C4-2B (cell line): ENCODE measurements around the gene ADAP2.
"Not testable (repeated sequence)": the region's sequence is repeated elsewhere in the genome, so short reads cannot be mapped to it uniquely, and the experiment has no call there.

Source experiments
- H3K27ac ChIP-seq: fragments of 450-650 bp; 2 replicates; pipeline ENCODE4 v1.5.1; 2017
- ZFX ChIP-seq: fragments of 450-650 bp; IDR thresholded peaks from 2 replicates; pipeline ENCODE4 v1.6.1; 2017
- TF ChIP-seq, protein P1 (sequence below): fragments of 450-650 bp; conservative IDR thresholded peaks from 2 replicates; pipeline ENCODE4 v1.5.1; 2017; ENCODE audit warnings: mild to moderate bottlenecking

Gene ADAP2

DNA sequence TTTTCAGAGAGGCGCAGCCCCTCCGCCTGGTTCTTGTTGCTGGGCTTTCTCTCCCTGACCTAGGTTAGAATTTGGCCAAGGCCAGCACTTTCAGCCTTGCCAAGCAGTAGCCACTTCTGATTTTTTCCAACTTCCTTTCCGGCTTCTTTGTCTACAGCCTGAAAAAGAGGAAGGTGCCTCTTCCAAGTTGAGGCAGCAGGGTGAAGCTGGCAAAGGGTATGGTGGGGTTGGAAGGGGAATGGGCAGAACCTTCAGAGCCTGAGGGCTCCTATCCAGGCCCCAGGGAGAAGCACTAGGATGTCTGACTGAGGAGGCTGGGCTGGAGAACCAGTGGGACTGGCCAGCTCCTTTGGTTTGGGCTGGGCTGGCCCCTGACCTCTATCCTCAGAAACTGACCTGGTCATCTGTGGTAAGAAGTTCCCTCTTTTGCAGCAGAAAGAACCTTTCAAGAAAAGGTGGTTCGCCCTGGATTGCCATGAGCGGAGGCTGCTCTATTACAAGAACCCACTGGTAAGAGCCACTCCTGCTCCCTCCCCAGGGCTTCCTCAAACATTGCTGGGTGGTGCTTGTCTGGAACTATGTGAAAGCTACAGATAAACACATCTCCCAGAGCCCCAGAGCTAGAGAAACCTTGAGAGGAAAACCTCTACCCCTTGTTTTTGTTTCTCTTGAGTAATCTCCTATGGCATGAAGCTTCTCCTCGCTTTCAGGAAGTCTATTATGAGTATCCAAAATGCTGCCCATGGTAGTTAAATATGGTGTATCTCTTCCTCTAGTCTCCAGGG is 32.5 kb downstream of the ADAP2 start:
- H3K27ac ChIP-seq: no peak overlapping the region
- TF ChIP-seq, protein P1, sequence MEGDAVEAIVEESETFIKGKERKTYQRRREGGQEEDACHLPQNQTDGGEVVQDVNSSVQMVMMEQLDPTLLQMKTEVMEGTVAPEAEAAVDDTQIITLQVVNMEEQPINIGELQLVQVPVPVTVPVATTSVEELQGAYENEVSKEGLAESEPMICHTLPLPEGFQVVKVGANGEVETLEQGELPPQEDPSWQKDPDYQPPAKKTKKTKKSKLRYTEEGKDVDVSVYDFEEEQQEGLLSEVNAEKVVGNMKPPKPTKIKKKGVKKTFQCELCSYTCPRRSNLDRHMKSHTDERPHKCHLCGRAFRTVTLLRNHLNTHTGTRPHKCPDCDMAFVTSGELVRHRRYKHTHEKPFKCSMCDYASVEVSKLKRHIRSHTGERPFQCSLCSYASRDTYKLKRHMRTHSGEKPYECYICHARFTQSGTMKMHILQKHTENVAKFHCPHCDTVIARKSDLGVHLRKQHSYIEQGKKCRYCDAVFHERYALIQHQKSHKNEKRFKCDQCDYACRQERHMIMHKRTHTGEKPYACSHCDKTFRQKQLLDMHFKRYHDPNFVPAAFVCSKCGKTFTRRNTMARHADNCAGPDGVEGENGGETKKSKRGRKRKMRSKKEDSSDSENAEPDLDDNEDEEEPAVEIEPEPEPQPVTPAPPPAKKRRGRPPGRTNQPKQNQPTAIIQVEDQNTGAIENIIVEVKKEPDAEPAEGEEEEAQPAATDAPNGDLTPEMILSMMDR: no peak
- no peak for TF ChIP-seq ZFX

DNA sequence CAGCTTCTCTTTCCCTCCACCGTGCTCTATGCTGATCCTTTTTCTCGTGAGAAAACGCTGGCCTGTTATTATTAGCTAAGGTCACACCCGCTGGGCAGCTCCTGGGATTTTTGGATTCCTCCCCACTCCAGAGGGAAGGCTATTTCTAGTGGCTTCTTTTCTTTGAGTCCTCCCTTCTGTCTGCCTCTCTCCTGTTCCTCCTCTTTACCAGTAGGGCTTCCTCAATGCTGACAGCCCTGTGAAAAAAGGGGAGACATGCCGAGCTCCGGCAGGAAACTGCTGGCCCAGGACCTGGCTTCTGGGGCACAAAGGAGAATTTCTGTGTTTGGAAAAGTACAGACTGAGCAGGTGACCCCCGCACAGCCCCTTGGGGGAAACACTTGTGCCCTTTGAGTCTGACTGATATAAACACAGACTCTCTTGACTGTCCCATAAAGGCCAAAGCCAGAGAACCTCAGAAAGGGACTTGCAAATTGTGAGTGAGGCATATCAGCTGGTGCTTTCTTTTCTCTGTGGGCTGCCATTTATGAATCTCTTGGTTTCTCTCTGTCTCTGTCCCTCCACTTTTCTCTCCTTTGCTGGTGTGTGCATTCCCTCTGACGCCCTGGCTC is 35.1 kb downstream of the ADAP2 start:
- TF ChIP-seq ZFX: no peak
- TF ChIP-seq, protein P1: no peak
- H3K27ac ChIP-seq: no peak overlapping the region

DNA sequence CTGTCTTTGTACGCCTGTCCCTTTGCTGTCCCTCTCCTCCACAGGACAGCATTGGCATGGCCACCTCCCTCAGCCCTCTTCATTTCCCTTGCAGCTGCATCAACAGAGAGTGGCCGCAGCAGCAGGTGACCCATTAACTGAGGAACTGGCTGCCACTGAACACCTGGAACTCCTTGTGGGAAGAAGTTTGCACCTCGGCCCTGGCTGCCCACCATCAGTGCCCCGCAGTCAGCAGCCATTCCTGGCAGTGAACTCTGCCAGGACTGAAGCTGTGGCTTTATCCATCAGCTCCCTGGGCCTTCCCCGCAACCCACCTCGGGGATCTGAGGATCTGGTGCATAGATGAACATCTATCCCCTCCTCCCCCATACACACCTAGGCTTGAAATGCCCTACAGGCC is 36.0 kb downstream of the ADAP2 start:
- H3K27ac ChIP-seq: no peak overlapping the region
- TF ChIP-seq ZFX: no peak
- TF ChIP-seq, protein P1: no peak

DNA sequence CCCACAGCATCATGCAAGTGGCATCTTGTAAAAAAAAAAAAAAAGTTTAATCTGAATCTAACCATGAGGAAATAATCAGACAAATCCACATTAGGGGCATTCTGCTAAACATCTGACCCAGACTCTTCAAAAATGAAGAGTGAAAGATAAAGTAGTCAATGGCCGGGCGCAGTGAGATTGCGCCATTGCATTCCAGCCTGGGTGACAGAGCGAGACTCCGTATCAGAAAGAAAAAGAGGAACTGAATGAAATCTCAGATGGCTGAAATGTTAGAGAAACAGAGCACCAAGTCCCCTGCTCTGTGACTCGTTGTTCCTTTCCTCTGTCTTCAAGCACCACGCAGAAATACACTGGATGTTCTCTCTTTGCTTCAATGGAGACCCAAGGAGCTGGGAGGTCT is 36.4 kb downstream of the ADAP2 start:
- H3K27ac ChIP-seq: no peak overlapping the region
- TF ChIP-seq ZFX: no peak
- TF ChIP-seq, protein P1: no peak

DNA sequence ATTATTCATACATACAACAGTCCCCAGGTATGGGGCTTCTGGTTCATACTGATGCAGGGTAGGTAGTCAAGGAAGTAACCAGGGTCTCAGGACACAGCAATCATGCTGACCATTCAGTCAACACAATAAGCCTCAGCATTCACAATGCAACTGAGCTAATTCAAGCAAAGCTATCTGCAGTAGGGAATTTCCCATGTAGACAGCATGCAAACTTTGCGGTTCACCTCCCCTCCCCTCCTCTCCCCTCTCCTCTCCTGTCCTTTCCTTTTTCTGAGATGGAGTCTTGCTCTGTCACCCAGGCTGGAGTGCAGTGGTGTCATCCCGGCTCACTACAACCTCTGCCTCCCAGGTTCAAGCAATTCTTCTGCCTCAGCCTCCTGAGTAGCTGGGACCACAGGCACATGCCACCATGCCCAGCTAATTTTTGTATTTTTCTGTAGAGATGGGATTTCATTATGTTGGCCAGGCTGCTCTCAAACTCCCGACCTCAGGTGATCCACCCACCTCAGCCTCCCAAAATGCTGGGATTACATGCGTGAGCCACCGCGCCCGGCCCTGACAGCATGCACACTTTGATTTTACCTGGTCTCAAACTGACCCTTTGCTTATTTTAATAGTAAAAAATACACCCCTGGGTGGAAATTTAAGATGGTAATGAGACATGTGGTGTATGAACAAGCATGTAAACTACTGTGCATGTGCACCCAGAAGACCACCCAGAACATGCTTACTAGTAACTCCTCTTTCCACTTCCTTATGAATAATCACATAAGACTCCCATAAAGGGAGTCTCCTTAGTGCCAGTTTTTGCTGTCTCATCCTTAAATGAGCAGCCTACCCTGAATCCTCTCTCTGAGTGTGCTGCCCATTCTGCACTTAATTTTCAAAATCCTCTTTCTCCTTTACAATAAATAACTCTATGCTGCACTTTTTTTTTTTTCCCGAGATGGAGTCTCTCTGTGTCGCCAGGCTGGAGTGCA is 39.8 kb downstream of the ADAP2 start:
- H3K27ac ChIP-seq: no peak overlapping the region
- TF ChIP-seq, protein P1: no peak
- TF ChIP-seq ZFX: no peak

DNA sequence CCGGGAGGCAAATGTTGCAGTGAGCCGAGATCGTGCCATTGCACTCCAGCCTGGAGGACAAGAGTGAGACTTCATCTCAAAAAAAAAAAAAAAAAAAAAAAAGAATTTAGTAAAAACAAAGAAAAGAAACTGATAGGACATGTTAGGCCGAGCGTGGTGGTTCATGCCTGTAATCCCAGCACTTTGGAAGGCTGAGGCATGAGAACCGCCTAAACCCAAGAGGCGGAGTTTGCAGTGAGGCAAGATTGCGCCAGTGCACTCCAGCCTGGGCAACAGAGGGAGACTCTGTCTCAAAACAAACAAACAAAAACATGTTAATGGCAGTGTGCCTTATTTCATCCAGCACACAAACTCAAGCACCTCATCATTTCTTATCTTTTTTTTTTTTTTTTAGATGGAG is 42.6 kb downstream of the ADAP2 start:
- H3K27ac ChIP-seq: not testable (repeated sequence)

DNA sequence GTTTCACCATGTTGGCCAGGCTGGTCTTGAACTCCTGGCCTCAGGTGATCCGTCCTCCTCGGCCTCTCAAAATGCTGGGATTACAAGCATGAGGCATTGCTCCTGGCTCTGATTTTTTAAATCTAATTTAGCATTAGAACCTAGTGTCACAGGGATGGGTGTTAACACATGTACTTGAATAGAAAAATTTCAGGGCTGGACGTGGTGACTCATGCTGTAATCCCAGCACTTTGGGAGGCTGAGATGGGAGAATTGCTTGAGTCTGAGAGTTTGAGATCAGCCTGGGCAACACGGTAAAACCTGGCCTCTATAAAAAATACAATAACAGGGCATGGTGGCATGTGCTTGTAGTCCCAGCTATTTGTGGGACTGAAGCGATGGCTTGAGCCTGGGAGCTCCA is 43.1 kb downstream of the ADAP2 start:
- H3K27ac ChIP-seq: no peak overlapping the region

More for the DNA sequence above, 43.1 kb downstream of the ADAP2 start:
- no peak for TF ChIP-seq ZFX
- TF ChIP-seq, protein P1: no peak
